Right renal cortex interstitium (tissue), 3 donors: ENCODE measurements around the gene TTLL1. TPM values are rescaled to one million over a fixed set of nuclear protein-coding genes. Genes with fewer than 3 reads are reported as not detected.
"Not testable (repeated sequence)": the region's sequence is repeated elsewhere in the genome, so short reads cannot be mapped to it uniquely, and the experiment has no call there.

Source experiments
- DNase-seq, 3 donors: peaks; one replicate each; pipeline ENCODE4 v3.0.0-alpha.2; 2013; ENCODE audit warnings: low read depth in 3 of 3, low spot score in 2 of 3
- polyA plus RNA-seq, 3 donors: library from polyadenylated mRNA; unstranded; fragments of 120-200 nt; gene quantifications; one replicate each; pipeline ENCODE4 v1.2.1, GENCODE V29; 2013; ENCODE audit not compliant: insufficient read length in 3 of 3

Gene TTLL1
- polyA plus RNA-seq, 3 donors, result 21.2 to 24.2 (median 22.9) TPM

GRCh38 chr22:42996646-42997365 is 92.4 kb downstream of the TTLL1 start:
- DNase-seq, result no peak

GRCh38 chr22:42995654-42996053 is 93.5 kb downstream of the TTLL1 start:
- DNase-seq, result not testable (repeated sequence)

- no peak for DNase-seq
Measured at GRCh38 chr22:42994917-42995562, 94.2 kb downstream of the TTLL1 start.

- DNase-seq, result no peak
Measured at GRCh38 chr22:42994276-42994916, 94.8 kb downstream of the TTLL1 start.

GRCh38 chr22:42993651-42994275 is 95.4 kb downstream of the TTLL1 start:
- DNase-seq, result no peak

GRCh38 chr22:42992886-42993479 is 96.2 kb downstream of the TTLL1 start:
- no peak for DNase-seq

- DNase-seq, result no peak
Measured at GRCh38 chr22:42992092-42992491, 97.1 kb downstream of the TTLL1 start.

GRCh38 chr22:42991010-42991651 is 98.1 kb downstream of the TTLL1 start:
- DNase-seq, result no peak

GRCh38 chr22:42990131-42990838 is 98.9 kb downstream of the TTLL1 start:
- DNase-seq, result no peak

Other genes starting within 250 kb of the TTLL1 start
- gene ARFGAP3, start 232.1 kb downstream of the TTLL1 start, polyA plus RNA-seq, result 10 to 100 TPM; 47.6 to 58.0 (median 53.5) TPM
- 10 to 100 TPM; 63.9 to 71.0 (median 69.7) TPM for gene PACSIN2, start 74.2 kb downstream of the TTLL1 start, polyA plus RNA-seq
- 1 to 10 TPM in 1 of 3 donors, under 1 TPM in 2; 0.60 to 1.1 (median 0.94) TPM for gene BIK, start 21.4 kb upstream of the TTLL1 start, polyA plus RNA-seq
- gene MCAT, start 54.0 kb upstream of the TTLL1 start, polyA plus RNA-seq, result 10 to 100 TPM; 16.4 to 20.9 (median 19.9) TPM
- gene TSPO, start 62.2 kb upstream of the TTLL1 start, polyA plus RNA-seq, result 10 to 100 TPM; 14.3 to 21.4 (median 16.9) TPM
- gene TTLL12, start 97.7 kb upstream of the TTLL1 start, polyA plus RNA-seq, result 10 to 100 TPM; 18.9 to 27.3 (median 24.1) TPM